Measurements from ENCODE around the gene FAH. TPM values are rescaled to one million over a fixed set of nuclear protein-coding genes. Genes with fewer than 3 reads are reported as not detected.

FAH gene
- total RNA-seq, 1 experiment from 2014 or later: 25.9 TPM

DNA sequence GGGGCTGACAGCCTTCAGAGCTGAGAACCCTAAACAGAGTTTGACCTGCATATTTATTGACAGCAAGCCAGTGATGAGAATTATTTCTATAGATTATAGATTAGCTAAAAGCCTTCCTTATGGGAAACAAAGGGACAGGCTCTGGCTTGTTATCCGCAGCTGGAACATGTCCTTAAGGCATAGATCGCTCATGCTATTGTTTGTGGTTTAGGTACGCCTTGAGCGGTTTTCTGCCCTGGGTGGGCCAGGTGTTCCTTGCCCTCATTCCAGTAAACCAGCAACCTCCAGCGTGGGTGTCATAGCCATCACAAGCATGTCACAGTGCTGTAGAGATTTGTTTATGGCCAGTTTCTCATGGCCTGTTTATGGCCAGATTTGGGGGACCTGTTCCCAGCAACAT is 10.2 kb upstream of the FAH start:
- DNase-seq: no peak
- Mint-ChIP-seq H3K4me1 (ENCODE audit: low read depth, unreplicated experiment) (peaks cover 13% of the 10 kb centered on the region), H3K9me3 (ENCODE audit: low read depth, unreplicated experiment) (no peaks in the 10 kb centered on the region), H3K27me3 (ENCODE audit: unreplicated experiment) (no peaks in the 10 kb centered on the region), H3K36me3 (ENCODE audit: insufficient read depth, unreplicated experiment) (peaks cover 9% of the 10 kb centered on the region), H3K27ac (ENCODE audit: unreplicated experiment) (peak overlapping the region; percentile 40), H3K4me3 (ENCODE audit: low read depth, unreplicated experiment) (no peak overlapping the region)
- CTCF ChIA-PET: no interaction called here
- intact Hi-C loops (cut with micrococcal nuclease; ENCODE audit: unreplicated experiment): no loop called here
- BruUV-seq (replicated peaks): no TSS peak
- TF ChIP-seq, protein P1, sequence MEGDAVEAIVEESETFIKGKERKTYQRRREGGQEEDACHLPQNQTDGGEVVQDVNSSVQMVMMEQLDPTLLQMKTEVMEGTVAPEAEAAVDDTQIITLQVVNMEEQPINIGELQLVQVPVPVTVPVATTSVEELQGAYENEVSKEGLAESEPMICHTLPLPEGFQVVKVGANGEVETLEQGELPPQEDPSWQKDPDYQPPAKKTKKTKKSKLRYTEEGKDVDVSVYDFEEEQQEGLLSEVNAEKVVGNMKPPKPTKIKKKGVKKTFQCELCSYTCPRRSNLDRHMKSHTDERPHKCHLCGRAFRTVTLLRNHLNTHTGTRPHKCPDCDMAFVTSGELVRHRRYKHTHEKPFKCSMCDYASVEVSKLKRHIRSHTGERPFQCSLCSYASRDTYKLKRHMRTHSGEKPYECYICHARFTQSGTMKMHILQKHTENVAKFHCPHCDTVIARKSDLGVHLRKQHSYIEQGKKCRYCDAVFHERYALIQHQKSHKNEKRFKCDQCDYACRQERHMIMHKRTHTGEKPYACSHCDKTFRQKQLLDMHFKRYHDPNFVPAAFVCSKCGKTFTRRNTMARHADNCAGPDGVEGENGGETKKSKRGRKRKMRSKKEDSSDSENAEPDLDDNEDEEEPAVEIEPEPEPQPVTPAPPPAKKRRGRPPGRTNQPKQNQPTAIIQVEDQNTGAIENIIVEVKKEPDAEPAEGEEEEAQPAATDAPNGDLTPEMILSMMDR (IDR thresholded peaks at IDR 0.05; ENCODE audit: unreplicated experiment): no peak

DNA sequence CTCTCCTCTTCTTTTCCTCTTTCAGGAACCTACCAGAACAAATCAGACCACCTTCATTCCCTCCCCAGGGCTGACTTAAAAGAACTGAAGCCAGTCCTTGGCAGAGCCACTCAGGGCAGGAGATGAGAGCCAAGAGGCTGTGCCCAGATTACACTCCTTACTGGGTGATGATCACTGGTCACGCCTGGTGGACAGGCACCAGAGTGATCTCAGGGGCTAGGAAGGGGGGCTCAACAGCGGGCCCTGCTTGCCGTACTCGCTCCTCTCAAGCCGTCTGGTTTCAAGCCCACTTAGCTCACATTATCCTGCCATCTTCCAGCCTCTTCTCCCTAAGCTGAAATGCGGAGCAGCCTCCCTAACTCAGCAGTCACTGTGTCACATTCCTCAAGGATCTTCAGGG is 1.7 kb upstream of the FAH start:
- DNase-seq: no peak
- intact Hi-C loops (cut with micrococcal nuclease; ENCODE audit: unreplicated experiment): no loop called here
- Mint-ChIP-seq H3K9me3 (ENCODE audit: low read depth, unreplicated experiment) (no peaks in the 10 kb centered on the region), H3K36me3 (ENCODE audit: insufficient read depth, unreplicated experiment) (peaks cover 16% of the 10 kb centered on the region), H3K27me3 (ENCODE audit: unreplicated experiment) (no peaks in the 10 kb centered on the region), H3K27ac (ENCODE audit: unreplicated experiment) (no peak overlapping the region), H3K4me1 (ENCODE audit: low read depth, unreplicated experiment) (peaks cover 15% of the 10 kb centered on the region), H3K4me3 (ENCODE audit: low read depth, unreplicated experiment) (no peak overlapping the region)
- CTCF ChIA-PET: no interaction called here
- no TSS peak for BruUV-seq (replicated peaks)
- TF ChIP-seq, protein P1 (IDR thresholded peaks at IDR 0.05; ENCODE audit: unreplicated experiment): no peak

DNA sequence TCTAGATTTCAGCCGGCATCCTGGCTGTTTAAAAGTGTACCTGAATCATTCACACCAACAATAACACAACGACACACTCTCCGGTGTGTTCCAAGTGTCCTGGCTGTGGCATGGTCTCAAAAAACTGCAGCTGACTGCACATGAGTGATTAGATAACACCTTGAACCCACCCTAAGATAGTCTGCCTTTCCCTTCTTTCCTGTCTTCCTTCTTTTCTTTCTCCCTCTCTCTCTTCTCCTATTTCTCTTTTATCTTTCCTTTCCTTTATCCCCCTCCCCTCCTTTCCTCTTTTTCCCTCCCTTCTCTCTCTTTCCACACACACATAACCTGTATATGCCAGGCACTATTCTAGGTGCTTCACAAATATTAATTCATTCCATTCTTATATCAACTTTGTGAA is 1.2 kb upstream of the FAH start:
- Mint-ChIP-seq H3K9me3 (ENCODE audit: low read depth, unreplicated experiment) (no peaks in the 10 kb centered on the region), H3K36me3 (ENCODE audit: insufficient read depth, unreplicated experiment) (peaks cover 16% of the 10 kb centered on the region), H3K27me3 (ENCODE audit: unreplicated experiment) (no peaks in the 10 kb centered on the region), H3K4me1 (ENCODE audit: low read depth, unreplicated experiment) (peaks cover 15% of the 10 kb centered on the region), H3K4me3 (ENCODE audit: low read depth, unreplicated experiment) (peak overlapping the region; percentile 91), H3K27ac (ENCODE audit: unreplicated experiment) (no peak overlapping the region)
- CTCF ChIA-PET: interaction anchor here (1.0 to 1.6 kb wide), 2 partner anchors 11 to 16 kb away, joined by 4 to 8 read pairs; no protein-coding TSS in a partner anchor
- intact Hi-C loops (cut with micrococcal nuclease; ENCODE audit: unreplicated experiment): no loop called here
- BruUV-seq (replicated peaks): no TSS peak
- TF ChIP-seq, protein P1 (IDR thresholded peaks at IDR 0.05; ENCODE audit: unreplicated experiment): no peak
- no peak for DNase-seq

DNA sequence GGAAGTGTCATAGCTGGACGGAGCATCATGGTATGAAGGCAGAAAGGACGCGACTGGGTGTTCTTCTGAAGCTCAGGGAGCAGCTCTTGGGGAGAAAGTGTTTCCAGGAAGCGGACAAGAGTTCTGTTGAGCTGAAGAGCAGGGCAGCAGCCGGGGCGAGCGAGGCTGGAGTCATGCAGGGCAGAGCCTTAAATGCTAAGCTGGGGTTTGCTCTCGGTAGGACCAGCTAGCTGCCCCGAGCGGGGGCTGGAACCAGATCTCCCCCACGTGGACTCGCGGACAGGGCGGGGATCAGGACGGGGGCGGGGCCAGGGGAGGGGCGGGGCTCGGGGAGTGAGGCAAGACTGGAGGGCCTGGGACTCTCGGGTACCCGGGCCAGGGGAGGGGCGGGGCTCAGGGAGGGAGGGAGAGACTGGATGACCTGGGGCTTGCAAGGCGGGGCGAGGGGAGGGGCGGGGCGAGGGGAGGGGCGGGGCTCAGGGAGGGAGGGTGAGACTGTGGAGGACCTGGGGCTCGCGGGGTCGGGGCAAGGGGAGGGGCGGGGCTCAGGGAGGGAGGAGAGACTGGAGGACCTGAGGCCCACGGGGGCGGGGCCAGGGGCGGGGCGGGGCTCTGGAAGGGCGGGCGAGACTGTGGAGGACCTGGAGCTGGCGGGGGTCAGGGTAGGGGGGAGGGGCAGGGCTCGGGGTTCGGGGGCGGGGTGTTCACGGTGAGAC is 461 bp upstream of the FAH start:
- Mint-ChIP-seq H3K27ac (ENCODE audit: unreplicated experiment) (no peak overlapping the region), H3K4me3 (ENCODE audit: low read depth, unreplicated experiment) (peak overlapping the region; percentile 91), H3K9me3 (ENCODE audit: low read depth, unreplicated experiment) (no peaks in the 10 kb centered on the region), H3K36me3 (ENCODE audit: insufficient read depth, unreplicated experiment) (peaks cover 16% of the 10 kb centered on the region), H3K27me3 (ENCODE audit: unreplicated experiment) (no peaks in the 10 kb centered on the region), H3K4me1 (ENCODE audit: low read depth, unreplicated experiment) (peaks cover 15% of the 10 kb centered on the region)
- TF ChIP-seq, protein P1 (IDR thresholded peaks at IDR 0.05; ENCODE audit: unreplicated experiment): no peak
- no TSS peak for BruUV-seq (replicated peaks)
- intact Hi-C loops (cut with micrococcal nuclease; ENCODE audit: unreplicated experiment): no loop called here
- DNase-seq: peak; percentile 90
- CTCF ChIA-PET: interaction anchor here (0.8 to 1.6 kb wide), 8 partner anchors 11 to 556 kb away, joined by 3 to 8 read pairs (median 4); no protein-coding TSS in a partner anchor

Data from Calu3 (cell line).